HG02763 (cell line): ENCODE results near the gene PHYHIPL.

ENCODE experiments used
- ATAC-seq: cut with Tn5 transposase; IDR thresholded peaks from one replicate; pipeline ENCODE4 v1.9.1; 2021; ENCODE audit warnings: mild to moderate bottlenecking, moderate library complexity; ENCODE audit not compliant: unreplicated experiment

The PHYHIPL gene

DNA sequence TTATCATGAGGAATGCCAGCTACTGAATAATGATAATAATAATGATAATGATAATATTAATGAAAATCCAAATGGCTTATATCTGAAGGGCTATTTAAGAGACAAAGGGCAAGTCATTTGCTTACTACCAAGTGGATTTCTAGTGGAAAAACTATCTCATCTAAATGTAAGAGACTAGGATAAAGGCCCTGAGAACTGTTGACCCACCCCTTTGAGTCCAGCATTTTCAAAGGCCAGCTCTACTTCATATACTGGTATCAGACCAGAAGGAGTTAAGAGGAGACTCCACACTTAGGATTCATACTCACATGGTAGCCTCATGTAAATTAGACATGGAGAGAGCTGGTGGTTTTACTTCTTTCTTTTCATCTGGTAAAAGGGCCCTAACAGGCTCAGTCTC, 76.0 kb downstream of the PHYHIPL start:
- no peak for ATAC-seq

DNA sequence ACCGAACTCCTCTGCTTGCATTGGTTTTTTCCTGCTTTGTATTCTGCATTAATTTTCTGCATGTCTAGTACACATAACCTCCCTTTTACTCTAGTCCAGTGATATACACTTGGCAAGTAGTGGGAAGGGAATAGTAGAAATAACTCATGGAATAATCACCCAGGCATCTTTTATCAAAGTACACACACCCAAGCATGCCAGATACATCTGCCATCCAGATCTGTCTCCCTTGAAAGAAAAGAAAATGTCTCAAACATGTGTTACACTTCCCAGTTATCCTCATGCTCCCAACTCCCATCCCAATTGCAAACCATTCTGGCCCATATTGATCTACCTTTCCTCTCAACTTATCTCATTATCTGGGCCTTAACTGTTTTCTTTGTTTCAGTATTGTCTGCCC, 79.0 kb downstream of the PHYHIPL start:
- no peak for ATAC-seq

DNA sequence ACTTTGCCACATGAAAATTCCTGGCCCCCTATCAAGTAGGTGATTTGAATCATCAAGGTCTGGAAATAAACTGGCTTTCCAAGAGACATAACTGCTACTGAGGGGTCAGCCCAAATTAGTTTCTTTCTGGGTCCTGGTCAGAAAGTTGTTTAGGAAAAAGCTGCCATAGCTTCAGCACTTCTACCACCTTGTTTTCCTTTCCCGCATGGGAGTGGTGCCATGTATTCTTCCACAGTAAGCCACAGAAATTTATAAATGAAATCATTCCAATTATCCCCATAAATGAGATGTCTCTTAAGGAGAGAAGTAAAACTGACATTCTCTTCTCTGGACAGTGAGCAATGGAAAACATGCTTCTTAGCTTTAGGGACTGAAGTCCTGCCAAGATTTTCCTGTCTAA, 80.8 kb downstream of the PHYHIPL start:
- ATAC-seq: no peak

DNA sequence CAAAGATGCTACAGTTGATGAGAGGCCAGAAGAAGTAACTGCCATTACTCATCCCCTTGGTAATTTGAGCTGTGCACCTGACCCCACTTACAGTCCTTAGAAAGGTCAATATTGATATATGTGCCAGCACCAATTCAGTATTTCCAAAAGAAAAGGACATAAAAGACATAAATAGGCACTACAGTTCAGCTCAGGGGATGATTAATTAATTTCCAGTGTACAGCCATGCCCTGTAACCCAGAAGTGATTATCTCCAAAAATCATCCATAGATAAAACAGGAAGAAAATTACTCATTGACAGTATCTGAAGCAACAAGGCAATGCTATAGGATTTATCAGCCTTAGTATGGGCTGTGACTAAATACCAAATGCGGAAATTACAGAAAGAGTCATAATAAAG, 82.4 kb downstream of the PHYHIPL start:
- ATAC-seq: no peak

DNA sequence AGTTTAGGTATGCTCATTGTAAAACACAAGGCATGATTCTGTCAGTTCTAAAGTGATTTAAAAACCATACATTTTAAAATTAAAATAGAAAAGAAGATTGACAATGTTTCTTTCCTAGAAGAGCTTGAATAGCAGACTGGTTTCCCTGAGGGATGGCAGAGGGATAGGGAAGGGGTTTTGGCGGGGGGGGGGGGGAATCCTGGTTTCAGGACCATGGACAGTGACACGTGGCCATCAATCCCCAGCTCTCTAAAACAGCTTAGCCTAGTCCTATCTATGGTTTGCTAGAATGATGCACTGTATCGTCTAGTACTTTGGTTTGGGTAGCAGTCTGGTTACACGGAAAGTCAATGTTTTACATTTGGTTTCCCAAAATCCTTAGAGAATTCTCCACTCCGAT, 88.7 kb downstream of the PHYHIPL start:
- ATAC-seq: no peak

DNA sequence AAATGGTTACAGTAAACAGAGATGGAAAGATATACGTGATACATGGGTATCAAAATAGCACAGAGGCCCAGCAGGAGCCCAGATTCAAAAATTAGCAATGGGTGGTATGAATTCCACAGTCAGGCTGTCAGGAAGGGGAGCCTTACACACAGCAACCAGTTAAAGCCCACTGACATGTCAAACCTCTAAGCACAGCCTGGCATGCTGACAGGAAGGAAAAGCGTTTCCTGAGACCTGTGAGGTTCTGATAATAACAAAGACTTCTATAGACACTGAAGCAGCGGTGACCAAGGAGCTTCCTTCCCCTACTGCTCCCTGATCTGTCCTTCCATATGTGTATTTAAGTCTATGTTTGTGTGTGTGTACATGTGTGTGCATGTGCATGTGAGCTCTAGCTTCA, 89.9 kb downstream of the PHYHIPL start:
- ATAC-seq: no peak

DNA sequence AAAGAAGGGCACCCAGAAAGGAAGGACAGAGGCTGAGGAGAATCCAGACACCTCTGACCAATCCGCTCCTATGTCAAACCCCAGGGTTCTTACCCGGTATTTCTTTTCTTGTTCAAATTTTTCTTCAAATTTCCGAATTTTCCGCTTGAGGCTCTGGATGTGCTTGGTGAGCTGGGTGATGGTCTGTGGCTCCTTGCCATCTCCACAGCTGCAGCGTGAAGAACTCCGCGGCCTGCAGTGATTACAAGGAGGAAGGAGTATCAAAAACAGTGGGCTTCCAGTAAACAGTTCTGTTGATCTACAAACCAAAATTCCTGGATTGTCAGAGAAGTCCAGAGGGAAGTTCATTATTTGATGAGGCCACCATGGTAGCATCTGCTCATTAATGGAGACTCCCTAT, 92.0 kb downstream of the PHYHIPL start:
- ATAC-seq: no peak

DNA sequence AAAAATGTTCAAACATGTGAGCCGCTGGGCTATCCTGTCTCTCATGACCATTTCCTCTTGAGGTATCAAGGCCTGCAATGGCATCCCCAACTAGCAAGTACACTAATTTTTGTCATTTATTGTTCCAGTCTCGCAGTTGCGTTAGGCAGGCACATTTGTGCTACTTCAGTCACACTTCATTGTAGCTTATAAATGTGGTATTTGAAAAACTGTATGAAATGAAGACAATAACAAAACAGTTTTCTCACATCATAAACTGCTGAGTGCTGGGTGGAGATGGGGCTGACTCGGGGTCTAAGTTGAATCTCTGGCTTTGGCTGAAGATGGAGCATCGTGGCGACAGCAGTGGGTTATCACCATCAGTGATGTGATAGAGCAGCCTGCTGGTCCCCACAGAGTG, 93.2 kb downstream of the PHYHIPL start:
- ATAC-seq: no peak

DNA sequence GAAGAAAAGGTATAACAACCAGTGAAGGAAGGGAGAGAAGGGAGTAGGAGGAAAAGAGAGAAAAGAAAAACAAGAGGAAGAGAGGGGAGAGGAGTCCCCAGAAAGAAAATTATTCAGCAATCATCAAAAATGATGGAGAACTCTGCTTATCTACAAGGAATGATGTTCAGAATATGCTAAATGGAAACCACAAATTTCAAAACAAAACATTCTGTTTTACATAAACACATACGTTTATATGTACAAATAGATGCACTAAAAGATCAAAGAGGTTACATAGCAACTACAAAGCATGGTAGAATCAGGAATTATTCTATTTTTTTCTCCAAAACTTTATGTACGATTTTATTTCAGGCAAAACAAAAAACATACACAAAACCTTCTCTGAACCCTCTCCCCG, 94.0 kb downstream of the PHYHIPL start:
- no peak for ATAC-seq

DNA sequence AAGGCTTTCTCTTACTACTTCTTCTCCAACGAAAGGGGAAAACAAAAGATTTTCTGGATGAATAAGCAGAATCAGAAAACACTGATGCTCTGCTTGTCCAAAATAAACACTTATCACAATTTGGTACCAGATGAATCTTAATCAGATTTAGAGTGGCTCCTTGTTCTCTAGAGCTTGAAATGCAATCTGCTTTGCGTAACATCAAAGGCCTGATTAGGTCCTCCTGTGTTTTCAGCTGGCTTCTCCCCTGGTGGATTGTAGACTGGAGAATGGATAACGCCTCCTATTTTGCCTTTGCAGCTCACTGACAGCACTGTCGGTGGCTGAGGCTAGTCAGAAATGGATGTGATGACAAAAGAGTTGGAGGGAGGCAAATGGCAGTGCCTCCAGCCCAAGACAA, 94.7 kb downstream of the PHYHIPL start:
- no peak for ATAC-seq

DNA sequence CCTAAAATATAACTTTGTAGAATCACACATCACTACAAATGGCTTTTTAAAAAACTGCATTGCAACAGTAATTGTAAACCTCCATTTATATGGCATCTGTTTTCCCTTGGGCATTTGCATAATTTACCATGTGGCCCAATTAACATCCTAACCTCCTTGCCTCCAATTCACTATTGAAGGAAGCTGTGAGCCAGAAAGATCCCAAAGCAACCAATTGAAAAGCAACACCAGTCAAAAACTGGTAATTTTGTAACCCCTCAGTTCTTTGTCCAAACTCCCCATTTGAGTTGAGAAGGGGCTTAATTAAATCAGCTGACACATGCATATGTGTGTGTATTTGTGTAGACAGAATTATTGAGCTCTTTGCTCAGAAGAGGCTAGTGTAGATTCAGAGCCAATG, 95.6 kb downstream of the PHYHIPL start:
- no peak for ATAC-seq

DNA sequence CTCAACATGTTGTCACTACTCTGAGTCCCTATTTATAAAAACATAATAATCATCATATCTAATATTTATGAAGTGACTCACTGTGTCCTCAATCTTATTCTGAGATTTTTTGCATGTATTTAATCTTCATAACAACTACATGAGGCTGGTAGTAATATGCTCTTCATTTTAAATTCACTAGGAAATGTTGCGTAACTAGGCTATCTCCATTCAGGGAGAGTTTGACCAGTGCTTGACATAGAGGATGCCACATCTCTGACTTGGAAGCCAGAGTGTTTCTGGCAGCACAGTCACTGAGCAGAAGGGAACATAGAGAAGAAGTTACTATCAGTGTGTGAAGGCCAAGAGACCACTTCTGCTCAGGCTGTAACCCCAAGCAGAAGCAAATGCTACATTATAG, 97.0 kb downstream of the PHYHIPL start:
- no peak for ATAC-seq

DNA sequence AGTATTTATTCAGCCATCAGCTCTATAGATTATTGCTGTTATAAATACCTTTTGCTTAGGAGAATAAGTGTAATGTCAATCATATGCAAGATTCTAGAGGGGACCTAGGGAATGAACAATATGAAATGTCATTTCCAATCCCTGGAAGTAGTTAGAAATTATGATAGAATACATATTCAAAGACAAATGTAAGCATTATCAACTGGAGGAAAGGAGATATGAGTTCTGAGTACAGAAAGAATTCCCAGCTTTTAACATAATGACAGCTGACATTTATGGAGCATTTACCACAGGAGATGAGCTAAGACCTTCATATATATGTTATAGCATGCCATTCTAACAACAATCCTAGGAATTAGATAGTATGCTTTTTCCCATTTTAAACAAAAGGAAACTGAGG, 99.7 kb downstream of the PHYHIPL start:
- ATAC-seq: no peak

DNA sequence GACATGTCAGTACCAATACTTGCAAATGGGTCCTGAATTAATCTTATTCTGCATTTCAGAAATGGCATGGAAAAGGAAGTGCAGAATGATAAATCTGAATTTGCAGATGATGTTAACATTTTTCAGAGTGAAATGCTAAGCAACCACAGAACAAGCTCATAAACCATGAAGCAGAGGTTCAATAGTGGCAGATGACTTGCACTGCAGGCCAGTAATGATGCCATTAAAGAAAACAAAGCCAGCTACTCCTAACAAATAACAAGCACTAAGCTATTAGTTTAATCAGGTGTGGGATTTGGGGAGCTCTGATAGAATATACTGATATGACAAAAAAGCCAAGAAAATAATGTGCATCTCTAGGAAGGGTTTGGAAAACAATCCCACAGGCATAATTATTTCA, 100.5 kb downstream of the PHYHIPL start:
- ATAC-seq: no peak

DNA sequence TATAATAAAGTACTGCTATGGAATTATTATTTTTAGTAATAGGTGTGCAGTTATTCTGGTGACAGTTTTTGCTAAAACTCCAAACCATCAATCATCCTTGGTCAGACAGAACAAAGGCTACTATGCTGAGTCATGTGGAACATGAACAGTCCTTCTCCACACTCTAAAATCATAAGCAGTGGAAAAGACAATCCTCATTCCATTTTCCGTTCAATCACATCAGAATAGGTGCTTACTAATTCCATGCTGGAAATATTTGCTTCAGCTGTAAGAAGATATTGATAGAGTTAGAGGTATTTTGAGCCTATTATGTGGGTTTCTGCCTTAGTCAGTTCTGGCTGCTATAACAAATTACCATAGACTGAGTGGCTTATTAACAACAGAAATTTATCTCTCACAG, 103.0 kb downstream of the PHYHIPL start:
- no peak for ATAC-seq

DNA sequence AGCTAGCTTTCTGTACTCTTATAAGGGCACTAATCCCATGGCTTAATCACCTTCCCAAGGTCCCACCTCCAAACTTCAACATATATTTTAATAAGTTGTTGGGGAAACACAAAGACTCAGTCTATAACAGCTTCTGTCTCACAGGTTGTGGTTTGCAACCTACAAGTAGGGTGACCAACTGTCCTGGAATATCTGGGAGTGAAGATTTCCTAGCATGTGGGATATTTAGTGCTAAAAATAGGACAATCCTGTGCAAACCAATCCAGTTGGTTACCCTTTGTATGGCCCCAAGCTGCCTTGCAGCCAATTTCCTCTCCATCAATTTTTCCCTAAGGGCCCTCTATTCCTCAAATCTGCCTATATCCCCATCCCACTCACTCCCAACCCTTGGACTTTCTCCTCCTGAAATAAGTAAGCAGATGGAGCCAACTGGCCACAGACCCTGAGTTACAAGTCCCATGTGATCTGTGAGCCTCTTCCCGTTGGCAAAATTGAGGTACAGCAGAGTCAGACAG, 103.6 kb downstream of the PHYHIPL start:
- no peak for ATAC-seq

DNA sequence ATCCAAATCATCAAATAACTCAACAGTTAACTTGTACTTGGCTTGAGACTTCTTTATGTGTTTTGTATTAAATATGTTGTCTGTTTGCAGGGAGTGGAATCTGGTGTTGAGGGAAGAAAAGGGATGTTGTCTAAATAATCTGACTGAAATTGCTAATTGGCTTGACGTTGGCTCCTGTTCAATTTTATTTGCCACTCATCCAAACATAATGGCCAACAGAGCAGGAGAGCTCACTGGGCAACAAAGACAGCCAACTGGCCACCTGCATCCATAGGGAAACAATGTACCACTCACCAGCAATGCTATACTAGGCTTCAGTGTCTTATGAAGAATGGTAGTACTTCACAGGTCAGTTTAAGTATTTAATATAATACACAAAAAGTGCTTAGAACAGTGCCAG, 105.4 kb downstream of the PHYHIPL start:
- ATAC-seq: no peak

DNA sequence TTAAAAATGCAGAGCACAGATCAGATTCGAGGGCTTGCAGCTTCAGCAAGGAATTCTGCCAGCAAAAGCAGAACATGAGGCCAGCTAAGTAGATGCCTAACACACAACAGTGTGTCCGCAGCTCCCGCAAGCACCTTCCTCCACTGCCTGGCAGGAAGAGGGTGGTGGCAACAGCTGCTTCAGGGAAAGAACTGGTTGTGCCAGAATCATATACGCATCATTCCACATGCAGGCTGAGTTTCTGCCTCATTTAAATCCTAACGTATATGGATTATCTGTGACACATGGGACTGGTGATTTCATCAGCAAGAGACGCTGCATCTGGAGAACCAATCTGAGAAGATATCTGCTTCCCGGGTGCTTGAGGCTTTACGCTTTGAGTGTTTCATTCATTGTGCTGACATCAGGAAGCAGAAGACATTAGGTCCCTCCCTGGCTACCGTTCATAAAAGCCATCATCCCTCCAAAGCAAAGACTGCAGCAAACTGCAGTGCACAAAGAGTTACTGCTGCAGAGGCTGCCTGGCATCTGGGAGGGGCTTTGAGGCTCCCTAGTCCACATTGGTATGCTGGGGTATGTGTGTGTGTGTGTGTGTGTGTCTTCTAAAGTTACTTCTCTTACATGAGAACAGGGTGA, 107.1 kb downstream of the PHYHIPL start:
- ATAC-seq: no peak

DNA sequence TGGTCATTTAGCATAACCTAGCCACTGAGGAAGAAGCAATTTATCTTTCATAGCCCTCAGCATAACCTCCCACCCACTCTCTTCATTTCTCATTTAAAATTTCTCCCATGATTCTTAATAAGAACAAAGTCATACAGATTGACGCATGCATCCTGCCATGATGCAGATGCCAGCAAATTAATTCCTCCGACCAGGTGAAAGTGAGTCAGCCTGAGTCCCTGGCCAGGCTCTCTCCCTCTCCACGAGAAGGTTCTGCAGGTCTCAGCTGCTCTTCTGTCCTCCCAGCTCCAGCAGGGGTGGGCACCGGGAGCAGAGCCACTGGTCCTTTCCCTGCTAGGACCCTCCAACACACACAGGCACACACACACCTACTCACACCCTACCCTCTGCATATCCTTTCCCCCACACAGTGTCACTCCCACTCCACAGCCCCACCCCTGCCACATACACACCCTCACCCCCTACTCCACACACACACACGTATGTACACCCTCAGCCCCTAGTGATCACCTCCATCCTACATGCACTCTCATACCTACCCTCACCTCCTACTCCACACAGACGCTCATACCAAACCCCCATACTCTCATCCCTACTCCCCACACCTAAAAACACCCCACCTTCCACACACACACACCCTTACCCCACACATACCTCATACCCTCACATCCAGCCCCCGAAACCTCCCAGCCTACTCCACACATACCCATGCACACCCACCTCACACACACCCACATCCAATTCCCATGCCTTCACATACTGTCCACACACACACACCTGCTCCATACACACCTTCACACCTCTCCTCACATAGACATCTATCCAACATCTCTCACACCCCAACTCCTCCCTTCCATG, 107.9 kb downstream of the PHYHIPL start:
- no peak for ATAC-seq

DNA sequence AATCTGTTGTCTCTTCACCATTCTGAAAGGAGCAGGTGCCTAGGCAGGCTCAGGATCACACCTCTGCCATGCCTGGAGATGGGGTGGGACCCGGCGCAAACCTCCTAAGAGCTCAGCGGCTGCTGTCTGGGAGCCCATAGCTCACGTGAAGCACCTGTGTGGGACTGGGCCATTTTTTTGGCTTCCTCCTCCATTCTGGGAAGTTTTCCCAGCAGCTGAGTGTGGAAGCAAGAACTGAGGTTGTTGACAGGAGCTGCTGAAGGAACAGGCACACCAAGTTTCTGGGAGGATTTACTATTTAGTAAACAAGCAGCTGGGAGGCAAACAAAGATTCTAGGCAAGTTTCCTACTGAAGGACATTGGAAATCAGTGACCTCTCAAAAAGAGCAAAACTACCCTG, 108.6 kb downstream of the PHYHIPL start:
- no peak for ATAC-seq

DNA sequence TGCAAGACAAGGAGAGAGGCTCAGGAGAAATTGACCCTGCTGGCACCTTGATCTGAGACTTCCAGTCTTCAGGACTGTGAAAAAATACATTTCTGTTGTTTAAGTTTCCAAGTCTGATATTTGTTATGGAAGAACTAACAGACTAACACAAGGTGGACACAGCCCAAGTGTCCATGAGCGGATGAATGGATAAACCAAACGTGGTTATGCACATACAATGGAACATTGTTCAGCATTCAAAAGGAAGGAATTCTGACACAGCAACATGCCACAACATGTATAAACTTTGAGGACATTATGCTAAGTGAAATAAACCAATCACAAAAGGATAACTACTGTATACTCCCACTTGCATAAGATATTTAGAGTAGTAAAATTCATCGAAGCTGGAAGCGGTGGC, 109.4 kb downstream of the PHYHIPL start:
- no peak for ATAC-seq

DNA sequence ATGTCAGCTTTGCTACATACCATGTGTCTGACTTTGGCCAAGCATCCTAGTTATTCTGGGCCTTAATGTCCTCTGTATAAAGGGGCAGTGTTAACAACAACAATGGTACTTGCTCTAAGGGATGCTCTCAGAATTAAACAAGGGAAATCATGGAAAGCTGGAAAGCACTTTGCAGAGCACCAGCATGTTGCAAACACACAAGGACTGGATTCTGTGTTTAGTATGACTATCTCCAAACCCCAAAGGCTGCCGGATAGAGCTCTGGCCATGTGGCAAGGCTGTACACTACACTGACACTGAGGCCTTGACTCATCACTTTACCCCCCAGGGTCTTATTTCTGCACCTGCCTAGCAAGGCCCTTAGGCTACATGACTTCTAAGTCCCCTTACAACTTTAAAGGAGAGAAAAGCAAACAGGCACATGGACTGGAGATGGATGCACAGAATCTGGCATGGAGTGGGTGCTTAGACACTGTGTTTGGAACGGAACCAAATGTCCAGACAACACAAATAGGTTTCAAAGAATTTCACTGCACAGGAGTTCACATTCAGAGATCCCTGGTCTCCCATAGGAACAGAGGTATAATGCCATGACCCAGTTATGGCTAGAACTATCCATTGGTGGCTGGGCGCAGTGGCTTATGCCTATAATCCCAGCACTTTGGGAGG, 111.3 kb downstream of the PHYHIPL start:
- no peak for ATAC-seq
